DOHH2 (cell line): ENCODE results near the gene TMA7.

ENCODE experiments used
- H3F3A ChIP-seq: fragments of 200-600 bp; sonication (generic), shearing (Covaris generic); 2 replicates; pipeline ENCODE4 v1.6.0; 2016; ENCODE audit warnings: antibody characterized with exemption, mild to moderate bottlenecking; ENCODE audit not compliant: control insufficient read depth, insufficient read depth
- H3K27ac ChIP-seq: fragments of 200-600 bp; sonication (generic); 2 replicates; pipeline ENCODE4 v1.5.1; 2014; ENCODE audit warnings: low read depth, mild to moderate bottlenecking, low read length, moderate library complexity
- H3K27me3 ChIP-seq: fragments of 200-600 bp; sonication (generic); 2 replicates; pipeline ENCODE4 v1.6.1; 2014; ENCODE audit warnings: mild to moderate bottlenecking, low read length, mixed read lengths; ENCODE audit not compliant: control insufficient read depth
- H3K36me3 ChIP-seq: fragments of 200-600 bp; sonication (generic); 2 replicates; pipeline ENCODE4 v1.6.1; 2014; ENCODE audit warnings: mild to moderate bottlenecking, low read length, moderate library complexity, mixed read lengths; ENCODE audit not compliant: control insufficient read depth
- H3K4me1 ChIP-seq: fragments of 200-600 bp; sonication (generic); 2 replicates; pipeline ENCODE4 v1.6.1; 2014; ENCODE audit warnings: mild to moderate bottlenecking, low read length, mixed read lengths; ENCODE audit not compliant: control insufficient read depth
- H3K4me2 ChIP-seq: fragments of 200-600 bp; sonication (generic); 2 replicates; pipeline ENCODE4 v1.6.0; 2014; ENCODE audit warnings: mild to moderate bottlenecking, low read length, moderate library complexity
- H3K4me3 ChIP-seq: fragments of 200-600 bp; sonication (generic); 2 replicates; pipeline ENCODE4 v1.5.1; 2014; ENCODE audit warnings: mild to moderate bottlenecking, low read length, mixed read lengths
- H3K79me2 ChIP-seq: fragments of 200-600 bp; sonication (generic); 2 replicates; pipeline ENCODE4 v1.6.1; 2014; ENCODE audit warnings: mild to moderate bottlenecking, low read length, mixed read lengths; ENCODE audit not compliant: control insufficient read depth
- H3K9me2 ChIP-seq: fragments of 200-600 bp; sonication (generic); replicated peaks from 2 replicates; pipeline ENCODE4 v1.6.1; 2014; ENCODE audit warnings: mild to moderate bottlenecking, low read length, mixed read lengths; ENCODE audit not compliant: control insufficient read depth
- H3K9me3 ChIP-seq: fragments of 200-600 bp; sonication (generic); 2 replicates; pipeline ENCODE4 v1.6.1; 2014; ENCODE audit warnings: antibody characterized with exemption, low read length, mixed read lengths; ENCODE audit not compliant: control insufficient read depth, insufficient read depth
- H4K20me1 ChIP-seq: fragments of 200-600 bp; sonication (generic); 2 replicates; pipeline ENCODE4 v1.6.0; 2014; ENCODE audit warnings: low read depth, mild to moderate bottlenecking, antibody characterized with exemption, low read length, moderate library complexity; ENCODE audit not compliant: control insufficient read depth, insufficient read depth
- EZH2phosphoT487 ChIP-seq: fragments of 200-600 bp; sonication (generic); IDR thresholded peaks from 2 replicates; pipeline ENCODE4 v1.6.1; 2017; ENCODE audit warnings: borderline replicate concordance, mild to moderate bottlenecking, antibody characterized with exemption, low read length, moderate library complexity, mixed read lengths
- TF ChIP-seq, protein P1 (sequence below): fragments of 200-600 bp; sonication (generic); IDR thresholded peaks from one replicate; pipeline ENCODE4 v1.5.1; 2014; ENCODE audit warnings: antibody characterized with exemption, mild to moderate bottlenecking, low read depth, low read length; ENCODE audit not compliant: poor library complexity, severe bottlenecking

The TMA7 gene

DNA sequence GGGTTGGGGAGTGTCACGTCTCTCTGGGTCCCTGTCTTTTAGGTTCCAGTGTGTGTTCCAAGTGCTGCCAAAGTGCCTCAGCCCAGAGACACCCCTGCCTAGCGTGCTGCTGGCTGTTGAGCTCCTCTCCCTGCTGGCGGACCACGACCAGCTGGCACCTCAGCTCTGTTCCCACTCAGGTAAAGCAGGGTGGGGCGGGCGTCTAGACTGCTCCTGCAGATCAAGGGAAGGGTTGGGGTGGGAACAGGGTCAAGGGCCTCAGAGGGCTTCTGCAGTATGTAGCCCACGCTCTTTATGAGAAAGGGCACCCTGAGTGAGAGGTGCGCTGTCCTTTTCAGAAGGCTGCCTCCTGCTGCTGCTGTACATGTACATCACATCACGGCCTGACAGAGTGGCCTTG is 23.6 kb downstream of the TMA7 start:
- peaks cover 3% of the 10 kb centered on the region; the same call in 1 of the 2 replicates for H3F3A ChIP-seq
- H3K4me1 ChIP-seq, result peaks cover 33% of the 10 kb centered on the region
- H3K4me2 ChIP-seq, result no peak overlapping the region
- H3K9me2 ChIP-seq, result no peaks in the 10 kb centered on the region
- no peaks in the 10 kb centered on the region for H3K27me3 ChIP-seq
- no peak overlapping the region for H3K4me3 ChIP-seq
- H3K79me2 ChIP-seq, result peaks cover 29% of the 10 kb centered on the region
- TF ChIP-seq, protein P1, sequence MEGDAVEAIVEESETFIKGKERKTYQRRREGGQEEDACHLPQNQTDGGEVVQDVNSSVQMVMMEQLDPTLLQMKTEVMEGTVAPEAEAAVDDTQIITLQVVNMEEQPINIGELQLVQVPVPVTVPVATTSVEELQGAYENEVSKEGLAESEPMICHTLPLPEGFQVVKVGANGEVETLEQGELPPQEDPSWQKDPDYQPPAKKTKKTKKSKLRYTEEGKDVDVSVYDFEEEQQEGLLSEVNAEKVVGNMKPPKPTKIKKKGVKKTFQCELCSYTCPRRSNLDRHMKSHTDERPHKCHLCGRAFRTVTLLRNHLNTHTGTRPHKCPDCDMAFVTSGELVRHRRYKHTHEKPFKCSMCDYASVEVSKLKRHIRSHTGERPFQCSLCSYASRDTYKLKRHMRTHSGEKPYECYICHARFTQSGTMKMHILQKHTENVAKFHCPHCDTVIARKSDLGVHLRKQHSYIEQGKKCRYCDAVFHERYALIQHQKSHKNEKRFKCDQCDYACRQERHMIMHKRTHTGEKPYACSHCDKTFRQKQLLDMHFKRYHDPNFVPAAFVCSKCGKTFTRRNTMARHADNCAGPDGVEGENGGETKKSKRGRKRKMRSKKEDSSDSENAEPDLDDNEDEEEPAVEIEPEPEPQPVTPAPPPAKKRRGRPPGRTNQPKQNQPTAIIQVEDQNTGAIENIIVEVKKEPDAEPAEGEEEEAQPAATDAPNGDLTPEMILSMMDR, result no peak
- TF ChIP-seq EZH2phosphoT487, result no peak
- H3K27ac ChIP-seq, result no peak overlapping the region
- H4K20me1 ChIP-seq, result no peaks in the 10 kb centered on the region
- peaks cover 71% of the 10 kb centered on the region for H3K36me3 ChIP-seq
- H3K9me3 ChIP-seq, result no peaks in the 10 kb centered on the region

DNA sequence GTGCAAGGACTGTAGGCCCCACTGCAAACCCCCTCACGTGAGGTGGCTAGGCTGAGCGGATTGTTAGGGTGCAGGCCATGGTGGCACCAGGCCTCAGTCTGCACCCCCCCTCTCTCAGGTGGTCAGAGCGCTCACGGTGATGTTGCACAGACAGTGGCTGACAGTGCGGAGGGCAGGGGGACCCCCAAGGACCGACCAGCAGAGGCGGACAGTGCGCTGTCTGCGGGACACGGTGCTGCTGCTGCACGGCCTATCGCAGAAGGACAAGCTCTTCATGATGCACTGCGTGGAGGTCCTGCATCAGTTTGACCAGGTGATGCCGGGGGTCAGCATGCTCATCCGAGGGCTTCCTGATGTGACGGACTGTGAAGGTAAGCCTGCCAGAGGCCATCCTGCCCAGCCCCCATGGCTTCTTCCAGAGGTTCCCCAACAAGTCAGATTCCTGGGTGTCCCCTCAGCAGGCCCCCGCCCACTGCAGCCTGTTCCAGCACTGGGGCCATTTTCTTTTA is 24.7 kb downstream of the TMA7 start:
- Histone ChIP-seq H3K36me3 (peaks cover 72% of the 10 kb centered on the region), H3K4me1 (peaks cover 43% of the 10 kb centered on the region), H3K4me2 (no peak overlapping the region), H3F3A (peaks cover 3% of the 10 kb centered on the region; the same call in 1 of the 2 replicates), H3K9me2 (no peaks in the 10 kb centered on the region), H4K20me1 (no peaks in the 10 kb centered on the region), H3K4me3 (no peak overlapping the region), H3K27ac (no peak overlapping the region), H3K79me2 (peaks cover 40% of the 10 kb centered on the region), H3K27me3 (no peaks in the 10 kb centered on the region), H3K9me3 (no peaks in the 10 kb centered on the region)
- TF ChIP-seq, protein P1, result no peak
- no peak for TF ChIP-seq EZH2phosphoT487

DNA sequence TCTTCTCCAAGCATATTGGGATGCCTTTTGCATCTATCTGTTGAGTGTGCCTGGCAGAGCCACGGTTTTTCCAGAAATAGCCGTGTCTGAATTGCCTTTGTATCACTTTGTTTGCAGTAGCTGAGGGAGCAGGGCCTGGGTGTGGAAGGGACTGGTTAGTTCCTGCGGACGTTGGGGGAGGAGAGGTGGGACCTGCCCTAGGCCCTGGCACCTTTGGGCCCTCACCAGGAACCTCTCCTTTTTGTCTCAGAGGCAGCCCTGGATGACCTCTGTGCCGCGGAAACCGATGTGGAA is 25.1 kb downstream of the TMA7 start:
- H3K79me2 ChIP-seq, result peaks cover 44% of the 10 kb centered on the region
- H3F3A ChIP-seq, result peaks cover 3% of the 10 kb centered on the region; the same call in 1 of the 2 replicates
- H3K9me3 ChIP-seq, result no peaks in the 10 kb centered on the region
- 0 out of 2 replicates have a peak overlapping the region, but pooled peaks have one; percentile 96 for H3K4me3 ChIP-seq
- H4K20me1 ChIP-seq, result no peaks in the 10 kb centered on the region
- TF ChIP-seq, protein P1, result no peak
- TF ChIP-seq EZH2phosphoT487, result no peak
- H3K27me3 ChIP-seq, result no peaks in the 10 kb centered on the region
- H3K4me1 ChIP-seq, result peaks cover 48% of the 10 kb centered on the region
- H3K27ac ChIP-seq, result no peak overlapping the region
- H3K36me3 ChIP-seq, result peaks cover 72% of the 10 kb centered on the region
- H3K9me2 ChIP-seq, result no peaks in the 10 kb centered on the region
- H3K4me2 ChIP-seq, result no peak overlapping the region; the same call in 1 of the 2 replicates
